KMS-11 (cell line): ENCODE measurements around the gene TTC31.
A peak's percentile ranks its signal among the peaks of the same experiment; 100 is the strongest.

ENCODE experiments used
- H2AFZ ChIP-seq: fragments of 200-600 bp; sonication (generic); 2 replicates; pipeline ENCODE4 v1.6.1; 2016; ENCODE audit warnings: antibody characterized with exemption, mixed run types, low read depth
- H3K27ac ChIP-seq: fragments of 200-600 bp; sonication (generic); 2 replicates; pipeline ENCODE4 v1.6.1; 2016; ENCODE audit warnings: mild to moderate bottlenecking, mixed run types
- H3K27me3 ChIP-seq: fragments of 200-600 bp; sonication (generic); 2 replicates; pipeline ENCODE4 v1.6.1; 2017; ENCODE audit warnings: mild to moderate bottlenecking, low read depth, mixed run types, moderate library complexity; ENCODE audit not compliant: insufficient read depth
- H3K36me3 ChIP-seq: fragments of 200-600 bp; sonication (generic); 2 replicates; pipeline ENCODE4 v1.6.1; 2017; ENCODE audit warnings: mild to moderate bottlenecking, mixed run types; ENCODE audit not compliant: insufficient read depth
- H3K4me1 ChIP-seq: fragments of 200-600 bp; sonication (generic); 2 replicates; pipeline ENCODE4 v1.6.1; 2016; ENCODE audit warnings: mild to moderate bottlenecking, low read depth, mixed run types; ENCODE audit not compliant: poor library complexity, severe bottlenecking
- H3K4me2 ChIP-seq: fragments of 200-600 bp; sonication (generic); 2 replicates; pipeline ENCODE4 v1.7.0; 2016; ENCODE audit warnings: mild to moderate bottlenecking, mixed run types
- H3K4me3 ChIP-seq: fragments of 200-600 bp; sonication (generic); IDR thresholded peaks from 2 replicates; pipeline ENCODE4 v1.6.1; 2017; ENCODE audit warnings: low read depth, low read length, mixed read lengths; ENCODE audit not compliant: insufficient read depth
- H3K79me2 ChIP-seq: fragments of 200-600 bp; sonication (generic); 2 replicates; pipeline ENCODE4 v1.6.1; 2016; ENCODE audit warnings: low read depth, mixed run types; ENCODE audit not compliant: insufficient read depth
- H3K9ac ChIP-seq: fragments of 200-600 bp; sonication (generic); 2 replicates; pipeline ENCODE4 v1.6.1; 2016; ENCODE audit warnings: mild to moderate bottlenecking, mixed run types
- H4K20me1 ChIP-seq: fragments of 200-600 bp; sonication (generic); 2 replicates; pipeline ENCODE4 v1.6.1; 2016; ENCODE audit warnings: mild to moderate bottlenecking, mixed run types; ENCODE audit not compliant: insufficient read depth
- CTCF ChIP-seq: fragments of 200-600 bp; sonication (generic); conservative IDR thresholded peaks from 2 replicates; pipeline ENCODE4 v1.6.1; 2017; ENCODE audit warnings: low read depth, mild to moderate bottlenecking, antibody characterized with exemption, low read length, moderate library complexity, mixed read lengths

The TTC31 gene

GRCh38 chr2:74514368-74515270 lies 31.7 kb downstream of the TTC31 start, which contains the start of gene TLX2:
Gene TLX2 (plus strand): TSS chr2:74514450. CDS start chr2:74514807, 357 bp downstream.
- Histone ChIP-seq H3K36me3 (no peaks in the 10 kb centered on the region), H3K4me1 (peaks cover 4% of the 10 kb centered on the region), H3K27ac (no peak within 1 kb of the TSS), H3K4me3 (no peak within 1 kb of the TSS), H4K20me1 (no peaks in the 10 kb centered on the region), H3K4me2 (peak within 1 kb of the TSS; percentile 46; the same call in 1 of the 2 replicates), H3K27me3 (peaks cover 56% of the 10 kb centered on the region), H2AFZ (peak within 1 kb of the TSS; percentile 41; the same call in 1 of the 2 replicates), H3K79me2 (no peaks in the 10 kb centered on the region), H3K9ac (no peak within 1 kb of the TSS)
- TF ChIP-seq CTCF = no peak

GRCh38 chr2:74515271-74515980 lies 32.5 kb downstream of the TTC31 start:
- no peaks in the 10 kb centered on the region for H3K36me3 ChIP-seq
- H3K4me1 ChIP-seq = peaks cover 4% of the 10 kb centered on the region
- no peak overlapping the region for H3K27ac ChIP-seq
- peaks cover 62% of the 10 kb centered on the region for H3K27me3 ChIP-seq
- no peaks in the 10 kb centered on the region for H4K20me1 ChIP-seq
- no peak for TF ChIP-seq CTCF
- H3K4me3 ChIP-seq = no peak overlapping the region
- H3K79me2 ChIP-seq = no peaks in the 10 kb centered on the region
- no peak overlapping the region for H2AFZ ChIP-seq
- no peak overlapping the region for H3K4me2 ChIP-seq
- no peak overlapping the region for H3K9ac ChIP-seq

- TF ChIP-seq CTCF = no peak
- Histone ChIP-seq H4K20me1 (no peaks in the 10 kb centered on the region), H3K4me1 (peaks cover 4% of the 10 kb centered on the region), H3K27me3 (peaks cover 60% of the 10 kb centered on the region), H3K79me2 (no peaks in the 10 kb centered on the region), H3K27ac (no peak overlapping the region), H3K9ac (no peak overlapping the region), H3K4me2 (no peak overlapping the region), H3K36me3 (no peaks in the 10 kb centered on the region), H2AFZ (no peak overlapping the region), H3K4me3 (no peak overlapping the region)
Measured at GRCh38 chr2:74515981-74516633, 33.2 kb downstream of the TTC31 start.

- no peaks in the 10 kb centered on the region for H3K36me3 ChIP-seq
- H3K27ac ChIP-seq = no peak overlapping the region
- H3K4me1 ChIP-seq = peaks cover 4% of the 10 kb centered on the region
- H4K20me1 ChIP-seq = no peaks in the 10 kb centered on the region
- no peak overlapping the region for H3K9ac ChIP-seq
- H2AFZ ChIP-seq = no peak overlapping the region
- H3K27me3 ChIP-seq = peaks cover 56% of the 10 kb centered on the region
- TF ChIP-seq CTCF = no peak
- no peak overlapping the region for H3K4me2 ChIP-seq
- no peak overlapping the region for H3K4me3 ChIP-seq
- H3K79me2 ChIP-seq = no peaks in the 10 kb centered on the region
Measured at GRCh38 chr2:74516650-74517049, 33.8 kb downstream of the TTC31 start.
